Sigmoid colon (tissue), 7 donors: Measurements from ENCODE around the gene SNAI3. TPM values are rescaled to one million over a fixed set of nuclear protein-coding genes. Genes with fewer than 3 reads are reported as not detected.

Experiments used
- DNase-seq: peaks from one replicate; pipeline ENCODE4 v3.0.0-alpha.2; 2019
- H3K27ac ChIP-seq, 4 donors: fragments of 200-600 bp; sonication (generic); one replicate each; pipeline ENCODE4 v1.5.1; 2016 to 2019; ENCODE audit warnings: mild to moderate bottlenecking in 1 of 4
- H3K27me3 ChIP-seq, 3 donors: fragments of 200-600 bp; sonication (generic); one replicate each; pipeline ENCODE4 v1.5.1; 2019; ENCODE audit warnings: mild to moderate bottlenecking in 1 of 3
- H3K36me3 ChIP-seq, 4 donors: fragments of 200-600 bp; sonication (generic); one replicate each; pipeline ENCODE4 v1.5.1; 2016 to 2019
- H3K4me1 ChIP-seq, 4 donors: fragments of 200-600 bp; sonication (generic); one replicate each; pipeline ENCODE4 v1.5.1; 2017 to 2019
- H3K4me3 ChIP-seq, 4 donors: fragments of 200-600 bp; sonication (generic); one replicate each; pipeline ENCODE4 v1.5.1; 2017 to 2019; ENCODE audit warnings: mild to moderate bottlenecking in 2 of 4, moderate library complexity in 1 of 4
- H3K9me3 ChIP-seq, 4 donors: fragments of 200-600 bp in 3 of 4; sonication (generic) in 3 of 4; one replicate each; pipeline versions ENCODE4 v1.5.1 to v1.6.1; 2013 to 2019
- EP300 ChIP-seq, 4 donors: sonication (generic); formaldehyde crosslinking; IDR thresholded peaks; one replicate each; pipeline ENCODE4 v1.6.1; 2017; ENCODE audit warnings: antibody characterized with exemption in 4 of 4
- POLR2A ChIP-seq, 2 donors: fragments of 450-650 bp; IDR thresholded peaks; one replicate each; pipeline ENCODE4 v1.6.1; 2016; ENCODE audit warnings: antibody characterized with exemption in 2 of 2, mild to moderate bottlenecking in 2 of 2, moderate library complexity in 2 of 2
- POLR2AphosphoS5 ChIP-seq, 4 donors: sonication (generic); formaldehyde crosslinking; IDR thresholded peaks; one replicate each; pipeline ENCODE4 v1.6.1; 2017; ENCODE audit warnings: antibody characterized with exemption in 4 of 4
- WGBS, 2 donors: extraction: QIAGEN DNeasy Blood & Tissue Kit; methylation state at CpG; one replicate each; pipeline ENCODE4 v1.1.7; 2013; 5-methylcytosine and 5-hydroxymethylcytosine counted together
- intact Hi-C: fragments of 100-400 bp; cut with DNase I; formaldehyde crosslinking; loops from one replicate; pipeline ENCODE4 v1.15.1; 2023
- polyA plus RNA-seq, 3 donors: library from polyadenylated mRNA; stranded (reverse); fragments of 200-250 nt; gene quantifications; one replicate each; pipeline ENCODE4 v1.2.3, GENCODE V29; 2013
- total RNA-seq, 4 donors: library from RNA; depleted of rRNA; stranded (reverse); fragments of >200 nt; gene quantifications; one replicate each; pipeline ENCODE4 v1.1.0, GENCODE V29; 2016
- TF ChIP-seq, protein P1 (sequence below), 4 experiments: fragments of 450-650 bp in 3 of 4; fragments of 200-600 bp in 1 of 4; IDR thresholded peaks; one replicate each; pipeline ENCODE4 v1.5.1; 2016 to 2019; ENCODE audit warnings: antibody characterized with exemption in 4 of 4, mild to moderate bottlenecking in 3 of 4, moderate library complexity in 2 of 4
- donor health status: healthy with polysubstance abuse.
- donor health status: Bipolar disorder and iron deficiency.
- donor health status: healthy.

SNAI3 gene
- total and polyA plus RNA-seq, 7 donors = 0.46 to 3.0 (median 0.71) TPM; not detected in 2

DNA sequence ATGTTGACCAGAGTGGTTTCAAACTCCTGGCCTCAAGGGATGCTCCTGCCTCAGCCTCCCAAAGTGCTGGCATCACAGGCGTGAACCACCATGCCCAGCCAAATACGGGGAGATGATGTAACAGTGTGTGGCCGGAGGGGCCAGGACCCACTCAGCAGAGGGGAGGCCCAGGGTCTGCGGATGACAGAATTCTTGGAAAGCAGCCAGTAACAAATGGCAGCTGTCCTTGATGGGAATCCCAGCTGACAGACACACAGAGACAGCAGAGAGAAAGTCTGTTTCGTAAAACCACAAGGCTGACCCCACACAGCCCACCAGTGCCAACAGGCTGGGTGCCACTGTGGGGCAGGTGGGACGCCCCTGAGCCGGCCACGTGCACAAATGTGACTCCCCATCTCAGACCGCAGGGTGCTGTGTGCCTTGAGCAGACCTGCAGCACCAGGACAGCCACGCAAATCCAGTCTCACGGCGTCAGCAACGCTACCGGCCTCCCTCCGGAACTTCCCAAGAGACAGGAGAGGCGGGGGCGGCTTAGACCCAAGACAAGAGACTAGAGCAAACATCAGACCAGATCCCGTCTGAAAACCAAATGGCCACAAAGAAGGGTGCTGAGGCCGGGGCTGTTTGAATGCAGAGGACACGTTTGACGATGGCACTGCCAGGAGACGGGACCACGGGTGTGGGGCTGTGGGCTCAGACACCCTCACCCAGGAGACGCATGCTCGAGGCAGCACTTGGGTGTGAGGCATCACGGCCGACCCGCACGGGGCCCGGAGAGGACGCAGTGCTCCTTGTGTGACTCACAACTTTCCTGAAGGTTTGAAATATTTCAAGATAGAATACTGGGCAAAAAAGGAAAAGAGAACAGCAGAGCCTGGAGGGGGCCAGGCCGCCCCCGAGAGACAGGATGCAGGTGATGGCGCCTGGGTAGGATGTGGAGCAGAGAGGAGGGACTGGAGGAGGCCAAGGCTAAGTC lies 44.6 kb upstream of the SNAI3 start:
- H3K4me1 ChIP-seq = no peaks in the 10 kb centered on the region
- no peaks in the 10 kb centered on the region for H3K9me3 ChIP-seq
- no peak overlapping the region for H3K4me3 ChIP-seq
- no peak for DNase-seq
- no peak overlapping the region for H3K27ac ChIP-seq
- no peaks in the 10 kb centered on the region for H3K27me3 ChIP-seq
- TF ChIP-seq, protein P1, sequence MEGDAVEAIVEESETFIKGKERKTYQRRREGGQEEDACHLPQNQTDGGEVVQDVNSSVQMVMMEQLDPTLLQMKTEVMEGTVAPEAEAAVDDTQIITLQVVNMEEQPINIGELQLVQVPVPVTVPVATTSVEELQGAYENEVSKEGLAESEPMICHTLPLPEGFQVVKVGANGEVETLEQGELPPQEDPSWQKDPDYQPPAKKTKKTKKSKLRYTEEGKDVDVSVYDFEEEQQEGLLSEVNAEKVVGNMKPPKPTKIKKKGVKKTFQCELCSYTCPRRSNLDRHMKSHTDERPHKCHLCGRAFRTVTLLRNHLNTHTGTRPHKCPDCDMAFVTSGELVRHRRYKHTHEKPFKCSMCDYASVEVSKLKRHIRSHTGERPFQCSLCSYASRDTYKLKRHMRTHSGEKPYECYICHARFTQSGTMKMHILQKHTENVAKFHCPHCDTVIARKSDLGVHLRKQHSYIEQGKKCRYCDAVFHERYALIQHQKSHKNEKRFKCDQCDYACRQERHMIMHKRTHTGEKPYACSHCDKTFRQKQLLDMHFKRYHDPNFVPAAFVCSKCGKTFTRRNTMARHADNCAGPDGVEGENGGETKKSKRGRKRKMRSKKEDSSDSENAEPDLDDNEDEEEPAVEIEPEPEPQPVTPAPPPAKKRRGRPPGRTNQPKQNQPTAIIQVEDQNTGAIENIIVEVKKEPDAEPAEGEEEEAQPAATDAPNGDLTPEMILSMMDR (IDR thresholded peaks at IDR 0.05) = no peak
- TF ChIP-seq EP300 (IDR thresholded peaks at IDR 0.05) = no peak
- no peak for TF ChIP-seq POLR2A (IDR thresholded peaks at IDR 0.05)
- TF ChIP-seq POLR2AphosphoS5 (IDR thresholded peaks at IDR 0.05) = no peak
- WGBS, 2 donors = 90% methylated on average over 34 of the region's 34 CpGs
- H3K36me3 ChIP-seq = peaks cover 28 to 84% (median 70%) of the 10 kb centered on the region in 4 donors
- intact Hi-C loops = no loop called here

DNA sequence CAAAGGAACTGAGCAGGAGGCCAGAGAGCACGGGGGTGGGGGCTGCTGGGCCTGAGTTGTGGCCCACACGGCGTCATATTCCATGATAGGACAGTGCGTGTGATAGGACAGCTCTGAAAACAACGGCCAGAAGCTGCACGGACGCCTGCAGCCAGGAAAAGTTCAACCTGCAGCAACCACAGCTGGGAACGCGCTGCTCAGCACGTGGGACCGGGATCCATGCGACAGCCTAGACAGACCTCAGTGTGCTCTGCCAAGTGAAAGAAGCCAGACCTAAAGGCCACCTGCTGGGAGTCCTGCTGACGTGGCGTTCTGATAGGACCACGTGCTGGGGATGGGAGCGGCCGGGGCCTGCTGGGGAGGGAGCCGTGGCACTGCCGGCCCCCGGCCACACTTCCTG lies 41.6 kb upstream of the SNAI3 start:
- Histone ChIP-seq H3K4me3 (no peak overlapping the region), H3K9me3 (no peaks in the 10 kb centered on the region), H3K36me3 (peaks cover 43 to 84% (median 70%) of the 10 kb centered on the region in 4 donors), H3K27me3 (no peaks in the 10 kb centered on the region), H3K27ac (peak overlapping the region in 1 of 4 donors; percentile 42), H3K4me1 (no peaks in the 10 kb centered on the region)
- intact Hi-C loops = no loop called here
- no peak for DNase-seq
- TF ChIP-seq, protein P1 (IDR thresholded peaks at IDR 0.05) = no peak
- no peak for TF ChIP-seq EP300 (IDR thresholded peaks at IDR 0.05)
- TF ChIP-seq POLR2A (IDR thresholded peaks at IDR 0.05) = no peak
- 87 to 88% methylated on average over 20 of the region's 20 CpGs for WGBS, 2 donors

DNA sequence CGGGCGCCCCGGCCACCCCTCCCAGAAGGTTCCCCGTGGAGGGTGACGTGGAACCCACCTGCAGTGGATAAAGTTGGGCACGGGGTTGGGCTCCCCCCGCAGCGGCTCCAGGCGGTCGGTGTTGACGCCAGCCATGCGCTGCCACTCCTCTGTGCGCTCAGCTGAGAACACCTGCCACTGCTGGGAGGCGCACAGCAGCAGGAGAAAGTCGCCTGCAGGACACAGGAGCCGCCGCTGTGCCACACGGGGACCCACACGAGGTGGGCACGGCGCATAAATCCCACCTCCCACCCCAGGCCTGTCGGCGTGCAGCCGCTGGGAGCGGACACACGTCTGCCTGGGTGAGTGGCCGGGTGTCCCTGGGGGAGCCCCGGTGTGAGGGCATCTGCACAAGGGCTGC lies 40.7 kb upstream of the SNAI3 start:
- H3K9me3 ChIP-seq = no peaks in the 10 kb centered on the region
- no peak overlapping the region for H3K27ac ChIP-seq
- intact Hi-C loops = no loop called here
- peaks cover 52 to 85% (median 72%) of the 10 kb centered on the region in 4 donors for H3K36me3 ChIP-seq
- no peak for TF ChIP-seq EP300 (IDR thresholded peaks at IDR 0.05)
- TF ChIP-seq POLR2A (IDR thresholded peaks at IDR 0.05) = no peak
- TF ChIP-seq, protein P1 (IDR thresholded peaks at IDR 0.05) = no peak
- no peak for TF ChIP-seq POLR2AphosphoS5 (IDR thresholded peaks at IDR 0.05)
- no peaks in the 10 kb centered on the region for H3K27me3 ChIP-seq
- DNase-seq = no peak
- no peaks in the 10 kb centered on the region for H3K4me1 ChIP-seq
- 96% methylated on average over 28 of the region's 28 CpGs for WGBS, 2 donors
- H3K4me3 ChIP-seq = no peak overlapping the region

DNA sequence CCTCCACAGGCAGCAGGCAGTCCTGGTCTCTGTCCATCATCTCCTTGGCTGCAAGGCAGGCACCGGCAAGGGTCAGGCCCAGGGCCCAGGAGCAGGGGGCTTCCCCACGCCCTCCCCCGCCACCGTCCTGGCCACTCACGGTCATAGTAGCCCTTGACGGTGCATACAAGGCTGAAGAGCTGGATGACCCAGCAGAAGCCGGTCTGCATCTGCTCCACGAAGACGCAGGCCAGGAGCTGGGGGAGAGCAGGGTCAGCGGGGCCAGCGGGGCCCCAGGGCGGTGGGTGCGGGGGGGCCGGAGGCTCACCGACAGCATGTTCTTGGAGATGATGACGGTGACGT lies 40.1 kb upstream of the SNAI3 start:
- Histone ChIP-seq H3K27me3 (no peaks in the 10 kb centered on the region), H3K4me3 (no peak overlapping the region), H3K27ac (no peak overlapping the region), H3K36me3 (peaks cover 58 to 85% (median 77%) of the 10 kb centered on the region in 4 donors), H3K9me3 (no peaks in the 10 kb centered on the region), H3K4me1 (no peaks in the 10 kb centered on the region)
- intact Hi-C loops = no loop called here
- DNase-seq = no peak
- 92 to 93% methylated on average over 17 of the region's 17 CpGs for WGBS, 2 donors
- TF ChIP-seq POLR2A (IDR thresholded peaks at IDR 0.05) = no peak
- TF ChIP-seq, protein P1 (IDR thresholded peaks at IDR 0.05) = no peak
- TF ChIP-seq POLR2AphosphoS5 (IDR thresholded peaks at IDR 0.05) = no peak
- TF ChIP-seq EP300 (IDR thresholded peaks at IDR 0.05) = no peak
